Measurements from ENCODE around the gene TANC1. TPM values are rescaled to one million over a fixed set of nuclear protein-coding genes. Genes with fewer than 3 reads are reported as not detected.

The TANC1 gene
- total RNA-seq, 4 donors from 2014 or later: 34.5 to 125 (median 47.0) TPM

DNA sequence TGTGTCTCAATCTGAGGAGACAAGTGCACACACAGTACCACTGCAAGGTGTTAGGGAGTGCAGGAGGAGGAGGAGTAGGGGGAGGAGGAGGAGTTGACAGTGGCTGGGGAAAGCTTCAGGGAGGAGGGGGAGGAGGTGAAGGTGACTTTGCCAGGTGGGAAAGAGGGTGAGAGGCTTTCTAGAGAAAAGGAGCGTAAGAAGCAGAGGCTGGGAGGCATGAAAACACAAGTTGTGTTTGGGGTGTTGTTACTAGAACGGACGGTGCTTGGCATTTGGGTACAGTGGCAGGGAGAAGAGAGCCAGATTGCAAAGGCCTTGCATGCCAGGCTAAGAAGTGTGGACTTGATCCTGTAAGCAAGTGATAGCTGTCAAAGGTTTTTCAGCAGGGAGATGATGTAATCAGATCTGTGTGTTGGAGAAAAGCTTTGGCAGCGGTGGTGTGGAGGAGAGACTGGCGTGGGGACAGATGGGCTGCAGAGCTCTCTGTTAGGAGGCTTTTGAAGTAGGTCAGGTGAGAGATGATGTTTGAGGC is 16.2 kb downstream of the TANC1 start:
- Histone ChIP-seq H3K27ac (no peak overlapping the region), H3K9me3 (no peaks in the 10 kb centered on the region), H3K4me1 (peaks cover 0 to 23% (median 5%) of the 10 kb centered on the region in 4 donors), H3K27me3 (no peaks in the 10 kb centered on the region), H3K4me3 (no peak overlapping the region), H3K36me3 (no peaks in the 10 kb centered on the region)
- in situ Hi-C loops (cut with MboI; ENCODE audit: low pct_ligation_motif_present in 1 of 4, low pct_unique_long_range_greater_than_20kb in 1 of 4, low sequenced_read_pairs in 3 of 4) (no loop called here), intact Hi-C loops (cut with DNase I; ENCODE audit: low total_unique reads) (no loop called here)
- no peak for DNase-seq
- WGBS, 2 donors (ENCODE audit: low coverage in 1 of 2): 52 to 63% methylated on average over 3 to 5 of the region's 5 CpGs
- TF ChIP-seq POLR2AphosphoS5 (IDR thresholded peaks at IDR 0.05) (no peak), POLR2A (IDR thresholded peaks at IDR 0.05) (no peak), EP300 (IDR thresholded peaks at IDR 0.05; ENCODE audit: low read depth) (no peak)
- TF ChIP-seq, protein P1, sequence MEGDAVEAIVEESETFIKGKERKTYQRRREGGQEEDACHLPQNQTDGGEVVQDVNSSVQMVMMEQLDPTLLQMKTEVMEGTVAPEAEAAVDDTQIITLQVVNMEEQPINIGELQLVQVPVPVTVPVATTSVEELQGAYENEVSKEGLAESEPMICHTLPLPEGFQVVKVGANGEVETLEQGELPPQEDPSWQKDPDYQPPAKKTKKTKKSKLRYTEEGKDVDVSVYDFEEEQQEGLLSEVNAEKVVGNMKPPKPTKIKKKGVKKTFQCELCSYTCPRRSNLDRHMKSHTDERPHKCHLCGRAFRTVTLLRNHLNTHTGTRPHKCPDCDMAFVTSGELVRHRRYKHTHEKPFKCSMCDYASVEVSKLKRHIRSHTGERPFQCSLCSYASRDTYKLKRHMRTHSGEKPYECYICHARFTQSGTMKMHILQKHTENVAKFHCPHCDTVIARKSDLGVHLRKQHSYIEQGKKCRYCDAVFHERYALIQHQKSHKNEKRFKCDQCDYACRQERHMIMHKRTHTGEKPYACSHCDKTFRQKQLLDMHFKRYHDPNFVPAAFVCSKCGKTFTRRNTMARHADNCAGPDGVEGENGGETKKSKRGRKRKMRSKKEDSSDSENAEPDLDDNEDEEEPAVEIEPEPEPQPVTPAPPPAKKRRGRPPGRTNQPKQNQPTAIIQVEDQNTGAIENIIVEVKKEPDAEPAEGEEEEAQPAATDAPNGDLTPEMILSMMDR (IDR thresholded peaks at IDR 0.05): no peak

DNA sequence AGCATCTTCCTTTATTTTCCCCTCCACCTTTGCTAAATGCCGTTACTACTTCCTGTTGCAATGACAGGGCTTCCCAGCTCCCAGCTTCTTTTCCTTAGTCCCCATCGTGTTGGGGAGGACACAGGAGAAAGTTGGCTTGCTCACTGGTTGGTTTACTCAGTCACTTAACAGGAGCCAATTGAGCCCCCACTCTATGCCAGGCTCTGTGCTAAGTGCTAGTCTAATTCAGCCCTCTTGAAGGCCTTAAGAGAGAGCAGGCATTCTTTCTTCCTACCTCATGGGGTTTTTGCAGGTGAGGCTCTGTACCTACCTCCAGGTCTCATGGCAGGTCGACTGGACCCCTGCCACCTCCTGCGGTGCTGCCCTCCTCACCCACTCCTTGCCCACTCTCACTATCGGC is 20.1 kb downstream of the TANC1 start:
- no peaks in the 10 kb centered on the region for H3K9me3 ChIP-seq
- H3K36me3 ChIP-seq: no peaks in the 10 kb centered on the region
- 60 to 74% methylated on average over 3 to 5 of the region's 5 CpGs for WGBS, 2 donors (ENCODE audit: low coverage in 1 of 2)
- TF ChIP-seq POLR2AphosphoS5 (IDR thresholded peaks at IDR 0.05) (no peak), POLR2A (IDR thresholded peaks at IDR 0.05) (no peak), EP300 (IDR thresholded peaks at IDR 0.05; ENCODE audit: low read depth) (no peak)
- TF ChIP-seq, protein P1 (IDR thresholded peaks at IDR 0.05): no peak
- H3K4me3 ChIP-seq: no peak overlapping the region
- in situ Hi-C loops (cut with MboI; ENCODE audit: low pct_ligation_motif_present in 1 of 4, low pct_unique_long_range_greater_than_20kb in 1 of 4, low sequenced_read_pairs in 3 of 4): no loop called here
- H3K4me1 ChIP-seq: peaks cover 0 to 7% (median 3%) of the 10 kb centered on the region in 4 donors
- DNase-seq: no peak
- no peaks in the 10 kb centered on the region for H3K27me3 ChIP-seq
- intact Hi-C loops (cut with DNase I; ENCODE audit: low total_unique reads): no loop called here
- no peak overlapping the region for H3K27ac ChIP-seq

DNA sequence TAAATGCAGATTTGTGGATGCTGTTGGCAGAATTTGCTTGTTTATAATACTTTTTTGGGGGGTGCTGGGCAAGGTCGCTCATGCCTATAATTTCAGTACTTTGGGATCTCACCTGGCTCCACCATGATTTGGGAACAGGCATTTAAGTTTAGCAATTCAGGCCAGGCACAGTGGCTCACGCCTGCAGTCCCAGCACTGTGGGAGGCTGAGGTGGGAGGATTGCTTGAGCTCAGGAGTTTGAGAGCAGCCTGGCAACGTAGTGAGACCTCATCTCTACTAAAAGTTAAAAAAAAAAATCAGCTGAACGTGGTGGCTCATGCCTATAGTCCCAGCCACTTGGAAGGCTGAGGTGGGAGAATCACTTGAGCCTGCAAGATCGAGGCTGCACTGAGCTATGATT is 20.7 kb downstream of the TANC1 start:
- Histone ChIP-seq H3K4me3 (no peak overlapping the region), H3K9me3 (no peaks in the 10 kb centered on the region), H3K27me3 (no peaks in the 10 kb centered on the region), H3K4me1 (peaks cover 0 to 6% (median 2%) of the 10 kb centered on the region in 4 donors), H3K27ac (no peak overlapping the region), H3K36me3 (no peaks in the 10 kb centered on the region)
- DNase-seq: no peak
- no peak for TF ChIP-seq POLR2AphosphoS5 (IDR thresholded peaks at IDR 0.05)
- TF ChIP-seq, protein P1 (IDR thresholded peaks at IDR 0.05): no peak
- TF ChIP-seq POLR2A (IDR thresholded peaks at IDR 0.05): no peak
- no peak for TF ChIP-seq EP300 (IDR thresholded peaks at IDR 0.05; ENCODE audit: low read depth)
- in situ Hi-C loops (cut with MboI; ENCODE audit: low pct_ligation_motif_present in 1 of 4, low pct_unique_long_range_greater_than_20kb in 1 of 4, low sequenced_read_pairs in 3 of 4): no loop called here
- intact Hi-C loops (cut with DNase I; ENCODE audit: low total_unique reads): no loop called here
- 84% methylated on average over 5 of the region's 5 CpGs; no CpG with 5 or more reads in 1 of the 2 donors for WGBS, 2 donors (ENCODE audit: low coverage in 1 of 2)

DNA sequence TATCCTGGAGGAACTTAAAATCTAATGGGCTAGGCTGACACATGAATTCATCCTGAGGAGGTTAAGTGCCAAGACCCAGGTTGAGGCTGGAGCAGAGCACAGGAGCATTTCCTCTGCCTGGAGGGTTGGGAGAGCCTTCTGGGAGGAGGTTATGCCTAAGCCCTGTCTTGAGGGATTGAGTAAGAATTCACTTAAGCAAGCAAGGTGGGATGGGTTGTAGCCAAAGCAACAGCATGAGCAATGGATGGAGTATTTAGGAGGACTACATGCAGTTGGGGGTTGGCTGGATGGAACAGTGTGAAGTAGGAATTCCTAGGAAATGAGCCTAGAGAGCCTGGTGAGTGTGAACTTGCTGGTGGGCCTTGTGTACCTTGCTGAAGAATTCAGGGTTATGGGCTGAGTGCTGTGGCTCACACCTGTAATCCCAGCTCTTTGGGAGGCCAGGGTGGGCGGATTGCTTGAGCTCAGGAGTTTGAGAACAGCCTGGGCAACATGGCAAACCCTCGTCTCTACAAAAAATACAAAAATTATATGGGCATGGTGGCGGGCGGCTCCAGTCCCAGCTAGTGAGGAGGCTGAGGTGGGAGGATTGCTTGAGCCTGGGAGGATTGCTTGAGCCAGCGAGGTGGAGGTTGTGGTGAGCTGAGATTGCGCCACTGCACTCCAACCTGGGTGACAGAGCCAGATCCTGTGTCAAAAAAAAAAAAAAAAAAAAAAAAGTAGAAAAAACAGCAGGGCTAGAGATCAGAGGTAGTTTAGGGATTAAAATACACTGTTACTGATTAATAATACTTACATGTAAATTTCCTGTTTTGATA is 22.2 kb downstream of the TANC1 start:
- no peak overlapping the region for H3K27ac ChIP-seq
- in situ Hi-C loops (cut with MboI; ENCODE audit: low pct_ligation_motif_present in 1 of 4, low pct_unique_long_range_greater_than_20kb in 1 of 4, low sequenced_read_pairs in 3 of 4): no loop called here
- WGBS, 2 donors (ENCODE audit: low coverage in 1 of 2): 88% methylated on average over 6 of the region's 6 CpGs; no CpG with 5 or more reads in 1 of the 2 donors
- H3K4me1 ChIP-seq: peaks cover 0 to 16% (median 12%) of the 10 kb centered on the region in 4 donors
- TF ChIP-seq EP300 (IDR thresholded peaks at IDR 0.05; ENCODE audit: low read depth): no peak
- no peak for TF ChIP-seq POLR2AphosphoS5 (IDR thresholded peaks at IDR 0.05)
- TF ChIP-seq, protein P1 (IDR thresholded peaks at IDR 0.05): no peak
- no peak for TF ChIP-seq POLR2A (IDR thresholded peaks at IDR 0.05)
- H3K36me3 ChIP-seq: no peaks in the 10 kb centered on the region
- no peak overlapping the region for H3K4me3 ChIP-seq
- no peaks in the 10 kb centered on the region for H3K27me3 ChIP-seq
- no peaks in the 10 kb centered on the region for H3K9me3 ChIP-seq
- no peak for DNase-seq
- intact Hi-C loops (cut with DNase I; ENCODE audit: low total_unique reads): no loop called here

Measured in transverse colon (tissue), 4 donors.